Karpas-422 (cell line): ENCODE measurements around the gene XRCC4. TPM values are rescaled to one million over a fixed set of nuclear protein-coding genes. Genes with fewer than 3 reads are reported as not detected.

Experiments
- DNase-seq: peaks from one replicate; pipeline ENCODE4 v3.0.0-alpha.2; 2015
- H2AFZ ChIP-seq: fragments of 200-600 bp; sonication (generic); 2 replicates; pipeline ENCODE4 v1.6.1; 2014; ENCODE audit warnings: antibody characterized with exemption, low read length, mixed read lengths
- H3K27ac ChIP-seq: fragments of 200-600 bp; sonication (generic); 2 replicates; pipeline ENCODE4 v1.5.1; 2014; ENCODE audit warnings: mild to moderate bottlenecking, low read length, moderate library complexity
- H3K27me3 ChIP-seq: fragments of 200-600 bp; sonication (generic); 2 replicates; pipeline ENCODE4 v1.6.1; 2014; ENCODE audit warnings: low read length, mixed read lengths
- H3K36me3 ChIP-seq: fragments of 200-600 bp; sonication (generic); 2 replicates; pipeline ENCODE4 v1.6.1; 2014; ENCODE audit warnings: low read length, mixed read lengths; ENCODE audit not compliant: insufficient read depth
- H3K4me1 ChIP-seq: fragments of 200-600 bp; sonication (generic); 2 replicates; pipeline ENCODE4 v1.6.1; 2014; ENCODE audit warnings: mild to moderate bottlenecking, low read length, mixed read lengths
- H3K4me2 ChIP-seq: fragments of 200-600 bp; sonication (generic); 2 replicates; pipeline ENCODE4 v1.6.1; 2014; ENCODE audit warnings: low read length, low read depth, mild to moderate bottlenecking; ENCODE audit not compliant: poor library complexity, severe bottlenecking
- H3K4me3 ChIP-seq: fragments of 200-600 bp; sonication (generic); 2 replicates; pipeline ENCODE4 v1.5.1; 2014; ENCODE audit warnings: mild to moderate bottlenecking, antibody characterized with exemption, low read length, mixed read lengths
- H3K79me2 ChIP-seq: fragments of 200-600 bp; sonication (generic); 2 replicates; pipeline ENCODE4 v1.6.1; 2014; ENCODE audit warnings: mild to moderate bottlenecking, low read length, mixed read lengths
- H3K9ac ChIP-seq: fragments of 200-600 bp; sonication (generic); 2 replicates; pipeline ENCODE4 v1.6.0; 2014; ENCODE audit warnings: low read length
- H3K9me2 ChIP-seq: fragments of 200-600 bp; sonication (generic), shearing (Covaris generic); replicated peaks from 2 replicates; pipeline ENCODE4 v1.6.0; 2014; ENCODE audit warnings: mild to moderate bottlenecking, low read length, moderate library complexity; ENCODE audit not compliant: insufficient read depth
- H3K9me3 ChIP-seq: fragments of 300-700, 200-600 bp; sonication (generic); 2 replicates; pipeline ENCODE4 v1.6.1; 2014; ENCODE audit warnings: low read length, mixed read lengths
- H4K20me1 ChIP-seq: fragments of 200-600 bp; sonication (generic); 2 replicates; pipeline ENCODE4 v1.6.1; 2014; ENCODE audit warnings: mild to moderate bottlenecking, antibody characterized with exemption, low read length, low read depth; ENCODE audit not compliant: insufficient read depth
- total RNA-seq: library from RNA; depleted of rRNA; stranded (reverse); fragments of >200 nt; shearing (Covaris generic); gene quantifications from 2 replicates; pipeline ENCODE4 v1.2.3, GENCODE V29; 2014; ENCODE audit warnings: low replicate concordance

Gene XRCC4
- total RNA-seq, 1 experiment from 2014 or later = 22.2 TPM

GRCh38 chr5:83096660-83097339 lies 19.5 kb downstream of the XRCC4 start:
- Histone ChIP-seq H3K9me3 (peaks cover 5% of the 10 kb centered on the region), H3K36me3 (peaks cover 6% of the 10 kb centered on the region; the same call in 1 of the 2 replicates), H3K4me3 (no peak overlapping the region), H3K79me2 (peaks cover 70% of the 10 kb centered on the region), H3K9ac (no peak overlapping the region), H3K9me2 (no peaks in the 10 kb centered on the region), H2AFZ (no peak overlapping the region), H3K27ac (no peak overlapping the region), H3K27me3 (no peaks in the 10 kb centered on the region), H3K4me1 (peaks cover 18% of the 10 kb centered on the region), H4K20me1 (no peaks in the 10 kb centered on the region), H3K4me2 (no peak overlapping the region)
- no peak for DNase-seq

- Histone ChIP-seq H3K9ac (no peak overlapping the region), H3K9me2 (no peaks in the 10 kb centered on the region), H4K20me1 (no peaks in the 10 kb centered on the region), H3K27ac (no peak overlapping the region), H3K4me2 (peak overlapping the region; percentile 11), H3K36me3 (peaks cover 5% of the 10 kb centered on the region; the same call in 1 of the 2 replicates), H3K79me2 (peaks cover 74% of the 10 kb centered on the region), H3K9me3 (peaks cover 4% of the 10 kb centered on the region), H3K4me1 (peaks cover 18% of the 10 kb centered on the region), H3K27me3 (no peaks in the 10 kb centered on the region), H3K4me3 (no peak overlapping the region), H2AFZ (no peak overlapping the region)
- DNase-seq = no peak
Observed at GRCh38 chr5:83097689-83098231, 20.4 kb downstream of the XRCC4 start.

- no peaks in the 10 kb centered on the region for H3K36me3 ChIP-seq
- H3K9ac ChIP-seq = no peak overlapping the region
- no peak overlapping the region for H3K4me3 ChIP-seq
- no peaks in the 10 kb centered on the region for H3K9me3 ChIP-seq
- H3K79me2 ChIP-seq = peaks cover 78% of the 10 kb centered on the region
- no peaks in the 10 kb centered on the region for H3K9me2 ChIP-seq
- H3K4me1 ChIP-seq = peaks cover 18% of the 10 kb centered on the region
- no peaks in the 10 kb centered on the region for H4K20me1 ChIP-seq
- no peak overlapping the region for H3K4me2 ChIP-seq
- no peak overlapping the region for H2AFZ ChIP-seq
- H3K27me3 ChIP-seq = no peaks in the 10 kb centered on the region
- no peak for DNase-seq
- no peak overlapping the region for H3K27ac ChIP-seq
Observed at GRCh38 chr5:83099001-83099400, 21.7 kb downstream of the XRCC4 start.

GRCh38 chr5:83099445-83099844 lies 22.1 kb downstream of the XRCC4 start:
- no peaks in the 10 kb centered on the region for H3K9me2 ChIP-seq
- no peaks in the 10 kb centered on the region for H3K9me3 ChIP-seq
- no peaks in the 10 kb centered on the region for H3K27me3 ChIP-seq
- H2AFZ ChIP-seq = no peak overlapping the region
- no peaks in the 10 kb centered on the region for H4K20me1 ChIP-seq
- H3K9ac ChIP-seq = no peak overlapping the region
- peaks cover 18% of the 10 kb centered on the region for H3K4me1 ChIP-seq
- H3K79me2 ChIP-seq = peaks cover 83% of the 10 kb centered on the region
- DNase-seq = no peak
- H3K4me2 ChIP-seq = no peak overlapping the region
- H3K4me3 ChIP-seq = no peak overlapping the region
- H3K27ac ChIP-seq = no peak overlapping the region
- H3K36me3 ChIP-seq = no peaks in the 10 kb centered on the region

- DNase-seq = no peak
- H3K9me3 ChIP-seq = no peaks in the 10 kb centered on the region
- no peak overlapping the region for H3K4me2 ChIP-seq
- no peaks in the 10 kb centered on the region for H3K9me2 ChIP-seq
- no peak overlapping the region for H2AFZ ChIP-seq
- no peaks in the 10 kb centered on the region for H4K20me1 ChIP-seq
- no peak overlapping the region for H3K9ac ChIP-seq
- no peaks in the 10 kb centered on the region for H3K27me3 ChIP-seq
- peaks cover 18% of the 10 kb centered on the region for H3K4me1 ChIP-seq
- no peaks in the 10 kb centered on the region for H3K36me3 ChIP-seq
- no peak overlapping the region for H3K4me3 ChIP-seq
- H3K79me2 ChIP-seq = peaks cover 73% of the 10 kb centered on the region
- no peak overlapping the region for H3K27ac ChIP-seq
Observed at GRCh38 chr5:83101514-83101913, 24.2 kb downstream of the XRCC4 start.

- Histone ChIP-seq H4K20me1 (no peaks in the 10 kb centered on the region), H3K9me3 (no peaks in the 10 kb centered on the region), H2AFZ (no peak overlapping the region), H3K79me2 (peaks cover 69% of the 10 kb centered on the region), H3K27ac (no peak overlapping the region), H3K27me3 (no peaks in the 10 kb centered on the region), H3K9me2 (no peaks in the 10 kb centered on the region), H3K4me3 (no peak overlapping the region), H3K36me3 (no peaks in the 10 kb centered on the region; the same call in 1 of the 2 replicates), H3K9ac (no peak overlapping the region), H3K4me1 (peaks cover 18% of the 10 kb centered on the region), H3K4me2 (no peak overlapping the region)
- DNase-seq = no peak
Observed at GRCh38 chr5:83102364-83102980, 25.1 kb downstream of the XRCC4 start.

GRCh38 chr5:83104021-83104420 lies 26.7 kb downstream of the XRCC4 start:
- Histone ChIP-seq H3K9me3 (no peaks in the 10 kb centered on the region), H3K36me3 (no peaks in the 10 kb centered on the region; the same call in 1 of the 2 replicates), H3K9ac (no peak overlapping the region), H2AFZ (no peak overlapping the region), H3K79me2 (peaks cover 53% of the 10 kb centered on the region), H3K9me2 (no peaks in the 10 kb centered on the region), H3K4me1 (peaks cover 2% of the 10 kb centered on the region; the same call in 1 of the 2 replicates), H4K20me1 (no peaks in the 10 kb centered on the region), H3K27ac (no peak overlapping the region), H3K4me2 (no peak overlapping the region), H3K4me3 (no peak overlapping the region), H3K27me3 (no peaks in the 10 kb centered on the region)
- no peak for DNase-seq

GRCh38 chr5:83107692-83108420 lies 30.5 kb downstream of the XRCC4 start:
- Histone ChIP-seq H3K27me3 (no peaks in the 10 kb centered on the region), H3K9me3 (no peaks in the 10 kb centered on the region; the same call in 1 of the 2 replicates), H2AFZ (no peak overlapping the region), H3K27ac (no peak overlapping the region), H3K9ac (no peak overlapping the region), H3K79me2 (peaks cover 20% of the 10 kb centered on the region), H3K36me3 (peaks cover 9% of the 10 kb centered on the region), H3K4me2 (no peak overlapping the region), H3K9me2 (no peaks in the 10 kb centered on the region), H3K4me1 (no peaks in the 10 kb centered on the region), H3K4me3 (no peak overlapping the region), H4K20me1 (no peaks in the 10 kb centered on the region)
- no peak for DNase-seq
